Activated naive CD4-positive, alpha-beta T cell treated with anti-CD3 and anti-CD28 coated beads for 36 hours (primary cell): ENCODE measurements around the gene GRID1. TPM values are rescaled to one million over a fixed set of nuclear protein-coding genes. Genes with fewer than 3 reads are reported as not detected.

Source experiments
- CTCF ChIA-PET: fragments of 350-600 bp; sonication (Branson Sonifier 250); formaldehyde crosslinking; loops from one replicate; lab custom pipeline; 2021; ENCODE audit warnings: antibody characterized with exemption; lab: Charles Lee
- DNase-seq: peaks from one replicate; pipeline ENCODE4 v3.0.0-alpha.2; 2020
- H3K27ac Mint-ChIP-seq: one replicate; pipeline ENCODE4 v1.8.0; 2021; ENCODE audit warnings: mild to moderate bottlenecking, mixed read lengths
- H3K27me3 Mint-ChIP-seq: one replicate; pipeline ENCODE4 v1.8.0; 2021; ENCODE audit warnings: low read depth, mixed read lengths
- H3K36me3 Mint-ChIP-seq: one replicate; pipeline ENCODE4 v1.8.0; 2021; ENCODE audit warnings: low read depth, mixed read lengths
- H3K4me1 Mint-ChIP-seq: one replicate; pipeline ENCODE4 v1.8.0; 2021; ENCODE audit warnings: low read depth, mixed read lengths
- H3K4me3 Mint-ChIP-seq: one replicate; pipeline ENCODE4 v1.8.0; 2021; ENCODE audit warnings: mild to moderate bottlenecking, moderate library complexity, mixed read lengths
- H3K9me3 Mint-ChIP-seq: one replicate; pipeline ENCODE4 v1.8.0; 2021; ENCODE audit warnings: mixed read lengths
- intact Hi-C: fragments of 100-400 bp; cut with micrococcal nuclease; formaldehyde crosslinking; loops from one replicate; pipeline ENCODE4 v1.15.1; 2023
- total RNA-seq, 2 experiments: library from RNA; stranded (reverse); gene quantifications; one replicate each; pipeline ENCODE4 v1.2.3, GENCODE V29; 2021

The GRID1 gene
- total RNA-seq, 2 experiments from 2014 or later = not detected

DNA sequence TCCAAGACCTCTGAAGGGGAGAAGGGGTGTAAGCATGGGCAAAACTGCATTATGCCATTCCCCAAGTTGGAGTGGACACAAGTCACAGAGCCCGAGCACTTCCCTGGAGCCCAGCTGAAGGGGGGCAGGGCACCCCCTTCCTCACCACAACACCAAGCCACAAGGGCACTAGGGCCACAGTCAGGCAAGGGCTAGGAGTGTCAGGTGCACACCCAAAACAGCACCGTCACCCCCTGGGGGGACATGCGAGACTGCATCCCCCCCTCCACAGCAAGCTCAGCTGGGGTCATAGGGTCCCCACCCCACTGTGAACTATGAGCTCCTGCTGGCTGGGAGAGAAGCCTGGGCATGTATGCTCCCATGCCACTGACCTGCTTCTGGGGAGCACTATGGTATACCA lies 143.9 kb downstream of the GRID1 start:
- no peak for DNase-seq
- Mint-ChIP-seq H3K27me3 (peaks cover 4% of the 10 kb centered on the region), H3K9me3 (no peaks in the 10 kb centered on the region), H3K27ac (no peak overlapping the region), H3K36me3 (no peaks in the 10 kb centered on the region), H3K4me1 (no peaks in the 10 kb centered on the region), H3K4me3 (no peak overlapping the region)
- intact Hi-C loops = no loop called here
- CTCF ChIA-PET = no interaction called here

DNA sequence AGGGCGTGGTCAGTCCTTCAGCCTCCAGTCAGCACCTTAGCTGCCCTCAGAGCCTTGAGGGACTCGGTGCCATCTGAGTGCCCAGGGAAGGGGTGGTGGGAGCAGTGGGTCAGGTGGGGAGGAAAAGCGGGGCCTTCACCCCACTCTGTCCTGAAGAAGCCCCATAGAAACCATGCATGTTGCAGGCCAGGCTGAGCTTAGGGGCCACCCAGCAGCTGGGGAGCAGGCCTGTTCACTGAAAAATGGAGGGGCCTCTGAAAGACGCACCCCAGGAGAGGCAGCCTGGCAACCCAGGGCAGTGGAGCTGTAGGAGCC lies 144.3 kb downstream of the GRID1 start:
- H3K27ac Mint-ChIP-seq = no peak overlapping the region
- no peak for DNase-seq
- H3K9me3 Mint-ChIP-seq = no peaks in the 10 kb centered on the region
- CTCF ChIA-PET = no interaction called here
- no peaks in the 10 kb centered on the region for H3K36me3 Mint-ChIP-seq
- H3K27me3 Mint-ChIP-seq = peaks cover 4% of the 10 kb centered on the region
- no peak overlapping the region for H3K4me3 Mint-ChIP-seq
- intact Hi-C loops = no loop called here
- no peaks in the 10 kb centered on the region for H3K4me1 Mint-ChIP-seq

DNA sequence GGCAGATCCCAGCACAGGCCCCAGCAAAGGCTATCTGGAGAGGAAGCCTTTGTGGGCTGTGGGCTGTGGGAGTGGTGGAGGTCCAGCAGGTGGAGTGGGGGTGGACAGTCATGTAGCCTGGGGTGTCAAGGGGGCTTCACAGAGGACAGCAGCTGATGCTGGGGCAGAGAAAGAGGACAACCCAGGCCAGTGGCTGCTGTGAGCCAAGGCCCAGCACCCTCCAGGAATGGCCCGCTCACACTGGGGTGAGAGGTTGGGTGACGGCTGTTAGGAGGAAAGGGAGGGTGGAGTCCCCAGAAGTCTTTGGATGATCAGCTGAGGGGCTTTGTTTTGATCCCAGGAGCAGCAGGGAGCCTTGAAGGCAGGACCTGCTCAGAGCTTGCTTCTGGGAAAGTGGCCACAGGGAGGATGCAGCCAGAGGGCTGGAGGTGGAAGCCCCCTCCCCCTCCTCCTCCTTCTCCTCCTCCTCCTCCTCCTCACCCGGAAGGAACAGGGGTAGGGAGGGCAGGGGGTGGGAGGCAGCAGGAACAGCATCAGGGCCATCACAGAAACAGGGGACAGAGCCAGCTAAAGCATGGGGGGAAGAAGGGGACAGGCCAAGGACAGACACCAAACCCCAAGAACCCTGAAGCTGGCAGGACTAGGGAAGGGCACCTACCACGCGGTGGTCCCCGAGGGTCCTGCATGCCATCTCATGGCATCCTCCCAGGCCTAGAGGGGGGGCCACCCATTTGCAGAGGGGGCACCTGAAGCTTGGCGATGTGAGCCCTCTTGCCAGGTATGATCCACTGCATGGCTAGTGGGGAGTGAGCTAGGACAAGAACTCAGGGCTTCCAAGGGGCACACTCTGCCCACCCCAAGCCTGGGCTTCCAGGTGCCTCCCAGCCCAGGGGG lies 144.9 kb downstream of the GRID1 start:
- Mint-ChIP-seq H3K4me3 (no peak overlapping the region), H3K27ac (no peak overlapping the region), H3K4me1 (no peaks in the 10 kb centered on the region), H3K9me3 (no peaks in the 10 kb centered on the region), H3K36me3 (no peaks in the 10 kb centered on the region), H3K27me3 (peaks cover 4% of the 10 kb centered on the region)
- CTCF ChIA-PET = no interaction called here
- intact Hi-C loops = no loop called here
- DNase-seq = no peak

DNA sequence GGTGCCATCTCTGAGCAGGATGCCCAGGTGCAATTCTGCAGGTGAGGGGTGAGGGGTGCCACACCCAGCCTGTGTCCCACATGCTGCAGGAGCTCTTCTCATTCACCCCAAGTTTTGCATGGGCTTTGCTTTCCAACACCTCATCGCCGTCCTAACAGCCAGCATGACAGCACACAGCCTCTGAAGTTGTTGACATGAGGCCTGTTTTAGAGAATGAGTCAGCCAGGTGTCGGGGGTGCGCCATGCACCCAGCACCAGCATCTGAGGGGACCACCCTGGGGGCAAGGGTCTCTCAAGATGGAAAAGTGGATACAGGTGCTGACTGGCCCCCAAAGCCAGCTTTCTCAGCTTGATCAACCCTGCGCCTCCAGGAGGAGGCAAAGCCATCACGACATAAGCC lies 146.0 kb downstream of the GRID1 start:
- Mint-ChIP-seq H3K4me1 (no peaks in the 10 kb centered on the region), H3K9me3 (no peaks in the 10 kb centered on the region), H3K27ac (no peak overlapping the region), H3K36me3 (no peaks in the 10 kb centered on the region), H3K27me3 (peaks cover 4% of the 10 kb centered on the region), H3K4me3 (no peak overlapping the region)
- DNase-seq = no peak
- intact Hi-C loops = no loop called here
- CTCF ChIA-PET = no interaction called here

DNA sequence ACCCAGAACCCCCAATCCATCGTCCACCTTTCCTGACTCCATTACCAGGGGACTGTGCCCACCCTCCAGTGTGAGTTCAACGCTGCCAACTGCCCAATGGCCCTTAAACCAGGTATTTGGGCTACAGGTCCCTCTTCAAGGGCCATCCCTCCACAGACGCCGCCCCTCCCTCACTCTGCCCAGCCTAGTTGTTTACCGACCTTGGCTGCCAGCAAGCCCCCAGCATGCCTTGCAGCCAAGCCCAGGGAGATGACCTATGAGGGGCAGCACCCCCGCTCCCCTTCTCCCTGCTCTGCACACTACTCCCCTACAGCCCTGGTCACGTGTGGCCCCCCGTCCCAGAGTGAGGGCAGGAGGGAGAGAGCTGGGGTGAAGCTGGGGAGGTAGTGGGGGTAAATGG lies 147.3 kb downstream of the GRID1 start:
- DNase-seq = no peak
- intact Hi-C loops = no loop called here
- peaks cover 4% of the 10 kb centered on the region for H3K27me3 Mint-ChIP-seq

DNA sequence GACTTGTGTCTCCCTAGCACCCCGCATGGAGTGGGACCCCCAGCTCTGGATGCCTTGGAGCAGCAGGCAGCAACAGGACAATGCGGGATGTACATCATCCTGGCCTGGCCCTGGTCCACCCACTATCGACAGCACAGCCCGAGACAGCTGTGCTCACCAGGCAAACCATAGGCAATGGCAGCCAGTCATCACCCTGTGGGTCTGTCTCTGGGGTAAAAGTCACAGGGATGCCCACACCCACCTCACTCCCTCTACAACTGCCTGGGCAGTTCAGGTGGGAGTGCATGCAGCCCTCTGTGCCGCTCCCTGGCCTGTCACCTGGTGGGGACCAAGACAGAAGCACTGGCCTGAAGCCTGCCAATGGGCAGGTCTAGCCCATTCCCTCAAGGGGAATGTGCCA lies 147.8 kb downstream of the GRID1 start:
- H3K27ac Mint-ChIP-seq = no peak overlapping the region
- H3K27me3 Mint-ChIP-seq = peaks cover 4% of the 10 kb centered on the region
- intact Hi-C loops = no loop called here
- DNase-seq = no peak
- H3K9me3 Mint-ChIP-seq = no peaks in the 10 kb centered on the region
- no peaks in the 10 kb centered on the region for H3K4me1 Mint-ChIP-seq
- H3K4me3 Mint-ChIP-seq = no peak overlapping the region
- CTCF ChIA-PET = interaction anchor here (0.6 kb wide), 1 partner anchor 354 kb away, joined by 4 read pairs; no protein-coding TSS in a partner anchor
- H3K36me3 Mint-ChIP-seq = no peaks in the 10 kb centered on the region

More for the DNA sequence above, 147.3 kb downstream of the GRID1 start:
- Mint-ChIP-seq H3K36me3 (no peaks in the 10 kb centered on the region), H3K4me1 (no peaks in the 10 kb centered on the region), H3K4me3 (no peak overlapping the region), H3K27ac (no peak overlapping the region), H3K9me3 (no peaks in the 10 kb centered on the region)
- CTCF ChIA-PET = no interaction called here

DNA sequence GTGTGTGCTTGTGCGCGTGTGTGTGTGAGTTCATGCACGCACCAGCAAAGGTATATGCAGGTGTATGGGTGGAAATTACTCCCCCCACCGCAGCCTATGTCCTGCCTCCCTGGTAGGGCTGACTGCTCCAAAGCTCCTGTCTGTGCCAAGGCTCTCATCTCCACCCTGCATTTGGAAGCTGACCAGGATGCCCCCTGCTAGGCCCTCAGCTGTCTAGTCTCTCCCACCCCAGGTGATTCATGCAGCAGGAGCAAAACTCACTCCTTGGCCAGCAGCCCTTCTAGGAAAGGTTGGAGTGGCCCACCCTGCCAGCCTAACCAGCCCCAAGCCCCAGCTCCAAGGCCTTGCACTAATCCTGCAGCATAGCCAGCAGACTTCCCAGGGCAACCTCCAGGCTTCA lies 148.4 kb downstream of the GRID1 start:
- peaks cover 4% of the 10 kb centered on the region for H3K27me3 Mint-ChIP-seq
- no peaks in the 10 kb centered on the region for H3K9me3 Mint-ChIP-seq
- H3K4me1 Mint-ChIP-seq = no peaks in the 10 kb centered on the region
- H3K27ac Mint-ChIP-seq = no peak overlapping the region
- no peak for DNase-seq
- H3K36me3 Mint-ChIP-seq = no peaks in the 10 kb centered on the region
- CTCF ChIA-PET = interaction anchor here (0.6 kb wide), 1 partner anchor 355 kb away, joined by 4 read pairs; no protein-coding TSS in a partner anchor
- intact Hi-C loops = no loop called here
- no peak overlapping the region for H3K4me3 Mint-ChIP-seq

DNA sequence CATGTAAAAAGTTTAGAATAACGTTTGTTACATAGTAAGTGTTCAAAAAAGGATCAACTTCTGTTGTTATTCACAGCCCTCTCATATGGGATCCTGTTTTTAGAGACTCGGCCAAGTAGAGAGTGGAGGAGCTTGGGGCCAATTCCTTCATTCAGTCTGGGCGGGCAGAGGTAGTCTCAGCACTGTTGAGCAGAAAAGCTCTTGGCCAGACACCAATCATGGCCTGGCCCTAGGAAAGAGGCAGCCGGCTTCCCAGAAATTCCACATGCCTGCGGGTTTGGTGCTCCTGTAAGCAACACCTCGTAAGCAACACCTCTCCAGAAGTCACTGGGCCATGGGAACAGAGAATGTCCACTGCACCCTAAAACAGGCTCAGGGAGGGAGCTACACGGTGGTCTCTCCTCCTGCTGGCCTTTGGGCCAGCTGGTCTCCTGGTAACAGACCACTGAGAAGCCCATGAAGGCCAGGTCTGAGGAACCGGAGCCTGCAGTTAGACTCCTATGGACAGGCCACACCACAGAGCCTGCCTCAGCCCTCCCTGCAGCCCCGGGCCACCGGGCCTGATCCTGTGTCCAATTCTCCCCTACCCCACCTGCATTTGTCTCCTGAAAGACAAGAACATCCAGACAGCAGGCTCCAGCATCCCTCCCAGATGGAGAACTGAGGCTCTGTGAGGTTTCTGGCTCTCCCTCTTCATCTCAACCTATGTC lies 149.1 kb downstream of the GRID1 start:
- CTCF ChIA-PET = no interaction called here
- intact Hi-C loops = no loop called here
- Mint-ChIP-seq H3K27ac (no peak overlapping the region), H3K4me3 (no peak overlapping the region), H3K27me3 (peaks cover 4% of the 10 kb centered on the region), H3K36me3 (no peaks in the 10 kb centered on the region), H3K4me1 (no peaks in the 10 kb centered on the region), H3K9me3 (no peaks in the 10 kb centered on the region)
- no peak for DNase-seq

DNA sequence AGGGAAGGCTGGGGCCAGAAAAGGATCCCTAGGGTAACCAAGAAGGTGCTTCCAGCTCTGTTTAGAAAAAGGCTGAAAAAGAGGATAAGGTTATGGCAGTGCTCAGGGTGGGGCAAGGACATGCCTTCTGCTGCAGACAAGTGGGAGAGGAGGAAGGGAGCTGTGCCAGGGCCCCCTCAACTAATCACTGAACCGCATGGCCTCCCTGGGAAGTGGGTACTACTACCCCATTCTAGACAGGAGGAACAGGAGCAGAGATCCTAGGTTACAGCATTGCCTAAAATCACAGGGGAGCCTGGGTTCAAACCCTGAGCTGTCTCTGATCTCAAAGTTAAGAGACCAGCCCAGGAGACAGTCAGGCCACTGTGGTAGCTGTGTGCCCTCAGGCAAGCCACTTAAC lies 149.7 kb downstream of the GRID1 start:
- Mint-ChIP-seq H3K9me3 (no peaks in the 10 kb centered on the region), H3K4me3 (no peak overlapping the region), H3K4me1 (no peaks in the 10 kb centered on the region), H3K27ac (no peak overlapping the region), H3K27me3 (peaks cover 4% of the 10 kb centered on the region), H3K36me3 (no peaks in the 10 kb centered on the region)
- CTCF ChIA-PET = no interaction called here
- intact Hi-C loops = no loop called here
- no peak for DNase-seq

DNA sequence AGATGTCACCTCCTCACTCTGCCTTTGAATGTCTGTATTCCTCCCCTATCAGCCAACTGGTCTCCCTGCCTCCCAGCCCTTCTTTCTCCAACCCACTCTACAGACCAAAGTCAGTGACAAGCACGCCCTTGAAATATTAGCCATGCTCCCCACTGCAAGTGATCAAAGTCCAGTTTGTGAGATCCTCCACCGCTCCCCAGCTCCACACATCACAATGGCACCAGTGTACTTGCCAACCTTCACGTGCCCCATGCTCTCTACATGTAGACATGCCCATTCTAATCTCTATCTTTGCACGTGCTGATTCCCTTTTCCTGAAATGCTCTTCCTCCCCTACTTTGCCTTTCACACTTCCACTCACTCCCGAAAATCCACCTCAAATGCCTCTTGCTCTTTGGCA lies 150.9 kb downstream of the GRID1 start:
- intact Hi-C loops = no loop called here
- H3K36me3 Mint-ChIP-seq = no peaks in the 10 kb centered on the region
- no peaks in the 10 kb centered on the region for H3K9me3 Mint-ChIP-seq
- no peaks in the 10 kb centered on the region for H3K27me3 Mint-ChIP-seq
- no peak overlapping the region for H3K27ac Mint-ChIP-seq
- H3K4me3 Mint-ChIP-seq = no peak overlapping the region
- CTCF ChIA-PET = no interaction called here
- no peaks in the 10 kb centered on the region for H3K4me1 Mint-ChIP-seq
- DNase-seq = no peak

DNA sequence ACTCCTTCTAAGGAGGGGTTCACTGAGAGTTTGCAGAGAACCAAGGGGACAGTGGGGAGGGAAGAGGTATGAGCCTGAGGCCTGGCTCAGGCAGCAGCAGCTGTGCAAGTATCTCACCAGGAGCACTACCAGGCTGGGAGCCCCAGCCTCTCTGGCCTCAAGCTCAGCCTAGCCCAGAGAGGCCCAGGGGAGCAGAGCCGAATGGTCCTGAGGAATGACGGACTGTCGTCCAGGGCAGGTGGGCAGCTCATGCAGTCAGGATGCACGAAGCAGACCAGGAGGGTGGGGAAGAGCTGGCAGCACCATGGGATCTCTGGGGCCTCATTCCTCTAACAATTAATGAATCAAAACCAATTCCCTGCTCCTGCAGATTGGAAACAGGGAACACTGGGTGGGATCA lies 151.5 kb downstream of the GRID1 start:
- intact Hi-C loops = no loop called here
- H3K36me3 Mint-ChIP-seq = no peaks in the 10 kb centered on the region
- H3K9me3 Mint-ChIP-seq = no peaks in the 10 kb centered on the region
- H3K4me1 Mint-ChIP-seq = no peaks in the 10 kb centered on the region
- H3K27me3 Mint-ChIP-seq = no peaks in the 10 kb centered on the region
- H3K27ac Mint-ChIP-seq = no peak overlapping the region
- CTCF ChIA-PET = no interaction called here
- H3K4me3 Mint-ChIP-seq = no peak overlapping the region
- no peak for DNase-seq

DNA sequence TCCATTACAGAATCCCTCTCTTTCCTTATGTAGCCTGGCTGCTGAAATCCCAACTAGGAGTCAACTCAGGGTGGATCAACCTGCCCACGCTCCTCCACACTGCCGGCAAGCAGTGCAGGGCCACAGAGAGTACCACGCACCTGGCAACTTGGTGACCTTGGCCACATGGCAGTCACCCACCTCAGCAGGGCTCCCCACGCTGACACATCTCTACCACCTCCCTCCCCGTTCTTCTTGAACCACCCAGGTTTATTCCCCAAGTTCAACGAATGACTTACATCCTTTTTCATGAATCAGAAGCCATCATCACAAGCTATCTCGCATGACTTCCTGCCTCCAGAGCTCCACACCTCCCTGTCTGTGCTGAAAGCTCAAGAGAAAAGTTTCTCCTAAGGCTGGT lies 153.4 kb downstream of the GRID1 start:
- Mint-ChIP-seq H3K4me3 (no peak overlapping the region), H3K36me3 (no peaks in the 10 kb centered on the region), H3K27ac (no peak overlapping the region), H3K9me3 (no peaks in the 10 kb centered on the region), H3K27me3 (no peaks in the 10 kb centered on the region), H3K4me1 (no peaks in the 10 kb centered on the region)
- intact Hi-C loops = no loop called here
- CTCF ChIA-PET = interaction anchor here (0.5 kb wide), 1 partner anchor 12 kb away, joined by 4 read pairs; no protein-coding TSS in a partner anchor
- DNase-seq = no peak

DNA sequence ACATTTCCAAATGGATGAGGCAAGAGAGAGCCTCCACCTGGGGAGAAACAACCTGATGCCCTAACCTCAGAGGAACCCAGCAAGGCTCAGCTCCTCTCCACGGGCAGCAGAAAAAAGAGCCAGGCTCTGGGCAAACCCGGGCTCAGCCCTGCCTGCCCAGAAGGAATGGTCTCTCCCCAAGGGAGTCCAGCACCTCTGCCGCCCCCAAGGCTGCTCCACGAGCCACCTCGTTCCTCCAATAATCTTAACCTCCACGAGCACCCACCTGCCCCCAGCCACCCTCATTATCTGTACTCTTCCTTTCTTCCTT lies 154.2 kb downstream of the GRID1 start:
- Mint-ChIP-seq H3K4me1 (no peaks in the 10 kb centered on the region), H3K36me3 (no peaks in the 10 kb centered on the region), H3K9me3 (no peaks in the 10 kb centered on the region), H3K27me3 (no peaks in the 10 kb centered on the region), H3K4me3 (no peak overlapping the region), H3K27ac (no peak overlapping the region)
- intact Hi-C loops = no loop called here
- CTCF ChIA-PET = no interaction called here
- no peak for DNase-seq
